WERI-Rb-1 (cell line): ENCODE data around the gene ZNF672.

Source experiments
- DNase-seq: peaks from one replicate; pipeline ENCODE4 v3.0.0-alpha.2; 2020
- H3K27ac ChIP-seq: fragments of 250-450 bp; sonication (Bioruptor Pico); 2 replicates; pipeline ENCODE4 v1.5.1; 2020; ENCODE audit warnings: mild to moderate bottlenecking, moderate library complexity
- H3K27me3 ChIP-seq: fragments of 250-450 bp; sonication (Bioruptor Pico); 2 replicates; pipeline ENCODE4 v1.5.1; 2021; ENCODE audit warnings: mild to moderate bottlenecking, low read depth, moderate library complexity; ENCODE audit not compliant: insufficient read depth, severe bottlenecking
- H3K36me3 ChIP-seq: fragments of 250-450 bp; sonication (Bioruptor Pico); 2 replicates; pipeline ENCODE4 v1.5.1; 2020; ENCODE audit warnings: mild to moderate bottlenecking, moderate library complexity
- H3K4me3 ChIP-seq: 2 replicates; pipeline ENCODE4 v1.5.1; 2011; ENCODE audit warnings: low read depth, mild to moderate bottlenecking, control low read depth, low read length
- H3K9me3 ChIP-seq: fragments of 250-450 bp; sonication (Bioruptor Pico); 2 replicates; pipeline ENCODE4 v1.5.1; 2021; ENCODE audit warnings: mild to moderate bottlenecking, moderate library complexity; ENCODE audit not compliant: severe bottlenecking
- TF ChIP-seq, protein P1 (sequence below): IDR thresholded peaks from 2 replicates; pipeline ENCODE4 v1.5.1; 2011; ENCODE audit warnings: low read depth, mild to moderate bottlenecking, control low read depth, inconsistent platforms, low read length

The ZNF672 gene

DNA sequence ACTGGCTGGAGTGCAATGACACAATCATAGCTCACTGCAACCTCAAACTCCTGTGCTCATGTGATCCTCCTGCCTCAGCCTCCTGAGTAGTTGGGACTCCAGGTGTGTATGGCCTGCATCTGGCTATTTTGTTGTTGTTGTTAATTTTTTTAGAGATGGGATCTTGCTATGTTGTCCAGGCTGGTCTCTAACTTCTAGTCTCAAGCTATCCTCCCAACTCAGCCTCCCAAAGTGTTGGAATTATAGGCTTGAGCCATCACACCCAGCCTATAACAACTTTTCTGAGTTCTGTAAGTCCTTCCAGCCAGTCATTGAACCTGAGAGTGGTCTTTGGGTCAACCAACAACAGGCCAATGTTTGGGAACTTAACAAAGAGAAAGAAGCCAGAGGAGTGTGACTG lies 56.8 kb downstream of the ZNF672 start:
- H3K27me3 ChIP-seq, result no peaks in the 10 kb centered on the region
- no peak overlapping the region for H3K4me3 ChIP-seq
- H3K27ac ChIP-seq, result no peak overlapping the region
- DNase-seq, result no peak
- TF ChIP-seq, protein P1, sequence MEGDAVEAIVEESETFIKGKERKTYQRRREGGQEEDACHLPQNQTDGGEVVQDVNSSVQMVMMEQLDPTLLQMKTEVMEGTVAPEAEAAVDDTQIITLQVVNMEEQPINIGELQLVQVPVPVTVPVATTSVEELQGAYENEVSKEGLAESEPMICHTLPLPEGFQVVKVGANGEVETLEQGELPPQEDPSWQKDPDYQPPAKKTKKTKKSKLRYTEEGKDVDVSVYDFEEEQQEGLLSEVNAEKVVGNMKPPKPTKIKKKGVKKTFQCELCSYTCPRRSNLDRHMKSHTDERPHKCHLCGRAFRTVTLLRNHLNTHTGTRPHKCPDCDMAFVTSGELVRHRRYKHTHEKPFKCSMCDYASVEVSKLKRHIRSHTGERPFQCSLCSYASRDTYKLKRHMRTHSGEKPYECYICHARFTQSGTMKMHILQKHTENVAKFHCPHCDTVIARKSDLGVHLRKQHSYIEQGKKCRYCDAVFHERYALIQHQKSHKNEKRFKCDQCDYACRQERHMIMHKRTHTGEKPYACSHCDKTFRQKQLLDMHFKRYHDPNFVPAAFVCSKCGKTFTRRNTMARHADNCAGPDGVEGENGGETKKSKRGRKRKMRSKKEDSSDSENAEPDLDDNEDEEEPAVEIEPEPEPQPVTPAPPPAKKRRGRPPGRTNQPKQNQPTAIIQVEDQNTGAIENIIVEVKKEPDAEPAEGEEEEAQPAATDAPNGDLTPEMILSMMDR, result no peak
- no peaks in the 10 kb centered on the region for H3K36me3 ChIP-seq
- H3K9me3 ChIP-seq, result no peaks in the 10 kb centered on the region

- no peaks in the 10 kb centered on the region for H3K27me3 ChIP-seq
- H3K4me3 ChIP-seq, result no peak overlapping the region
- H3K36me3 ChIP-seq, result no peaks in the 10 kb centered on the region
- no peak overlapping the region for H3K27ac ChIP-seq
- no peaks in the 10 kb centered on the region for H3K9me3 ChIP-seq
- TF ChIP-seq, protein P1, result no peak
- DNase-seq, result no peak
Measured at GRCh38 chr1:248897412-248898337, 59.7 kb downstream of the ZNF672 start.
